ENCODE results near the gene CHAMP1. TPM values are rescaled to one million over a fixed set of nuclear protein-coding genes. Genes with fewer than 3 reads are reported as not detected.

CHAMP1 gene
- polyA plus RNA-seq, 6 donors from 2014 or later: 5.6 to 26.3 (median 17.7) TPM

DNA sequence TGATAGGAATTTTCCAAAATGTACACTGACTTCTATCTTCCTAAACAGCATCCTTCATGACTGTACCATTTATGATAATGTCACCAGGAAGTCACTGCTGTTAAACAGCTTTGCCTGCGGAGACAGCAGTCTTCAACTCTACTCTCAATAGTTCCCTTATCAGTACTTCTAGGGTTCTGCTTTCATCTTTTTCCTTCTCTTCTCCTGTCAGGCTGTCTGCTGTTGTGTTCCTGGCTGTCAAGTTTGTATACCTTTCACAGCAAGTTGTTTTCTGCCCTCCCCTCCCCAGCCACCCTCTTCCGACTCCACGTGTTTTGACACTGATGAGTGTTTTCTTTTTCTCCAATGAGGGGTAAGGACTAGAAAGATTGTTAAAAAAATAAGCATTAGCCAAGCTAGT is 30.7 kb upstream of the CHAMP1 start:
- H3K4me1 Mint-ChIP-seq: peaks cover 31 to 46% (median 32%) of the 10 kb centered on the region in 3 donors
- H3K36me3 Mint-ChIP-seq: peaks cover 13 to 24% of the 10 kb centered on the region in 2 donors
- peak overlapping the region in 1 of 6 donors; percentile 34 for H3K27ac Mint-ChIP-seq
- no peak for ATAC-seq (ENCODE audit: low read depth in 2 of 2)
- H3K9me3 Mint-ChIP-seq: no peaks in the 10 kb centered on the region
- H3K27me3 Mint-ChIP-seq: no peaks in the 10 kb centered on the region
- DNase-seq: no peak
- H3K4me3 Mint-ChIP-seq: peak overlapping the region in 7 of 8 donors; percentile 6 to 81 (median 71)

GRCh38 chr13:114284680-114285079 is 29.6 kb upstream of the CHAMP1 start:
- Mint-ChIP-seq H3K9me3 (no peaks in the 10 kb centered on the region), H3K36me3 (peaks cover 14 to 27% of the 10 kb centered on the region in 2 donors), H3K27ac (peak overlapping the region in 1 of 6 donors; percentile 37), H3K4me3 (peak overlapping the region in 1 of 8 donors; percentile 74), H3K27me3 (no peaks in the 10 kb centered on the region), H3K4me1 (peaks cover 29 to 49% (median 31%) of the 10 kb centered on the region in 3 donors)
- DNase-seq (no peak), ATAC-seq (ENCODE audit: low read depth in 2 of 2) (no peak)

- H3K9me3 Mint-ChIP-seq: no peaks in the 10 kb centered on the region
- peaks cover 23 to 43% (median 28%) of the 10 kb centered on the region in 3 donors for H3K4me1 Mint-ChIP-seq
- no peaks in the 10 kb centered on the region for H3K27me3 Mint-ChIP-seq
- no peak for ATAC-seq (ENCODE audit: low read depth in 2 of 2)
- H3K4me3 Mint-ChIP-seq: peak overlapping the region in 1 of 8 donors; percentile 74
- no peak overlapping the region for H3K27ac Mint-ChIP-seq
- H3K36me3 Mint-ChIP-seq: peaks cover 14 to 27% of the 10 kb centered on the region in 2 donors
- no peak for DNase-seq
Measured at GRCh38 chr13:114285166-114285808, 29.0 kb upstream of the CHAMP1 start.

DNA sequence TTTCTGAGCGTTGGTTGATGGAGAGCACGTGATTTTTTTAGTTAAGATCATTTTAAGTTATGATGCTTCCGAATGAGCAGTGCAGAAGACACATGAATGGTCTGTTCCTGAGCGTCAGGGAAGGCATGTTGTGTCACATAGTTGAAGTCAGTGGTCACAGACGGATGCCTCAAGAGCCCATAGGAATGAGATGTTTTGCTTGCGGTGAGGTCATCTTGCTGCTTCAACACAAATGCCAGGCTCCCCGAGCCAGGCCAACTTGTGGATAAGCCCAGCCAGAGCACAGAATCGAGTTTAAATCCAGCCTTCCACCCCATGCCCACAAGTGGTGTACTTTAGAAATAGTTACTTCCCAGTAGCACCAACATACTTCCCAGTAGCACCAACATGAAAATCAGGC is 27.5 kb upstream of the CHAMP1 start:
- Mint-ChIP-seq H3K36me3 (peaks cover 14 to 33% of the 10 kb centered on the region in 2 donors), H3K4me3 (peak overlapping the region in 1 of 8 donors; percentile 42), H3K27me3 (no peaks in the 10 kb centered on the region), H3K27ac (peak overlapping the region in 1 of 6 donors; percentile 47), H3K9me3 (no peaks in the 10 kb centered on the region), H3K4me1 (peaks cover 17 to 35% (median 22%) of the 10 kb centered on the region in 3 donors)
- DNase-seq (no peak), ATAC-seq (ENCODE audit: low read depth in 2 of 2) (no peak)

DNA sequence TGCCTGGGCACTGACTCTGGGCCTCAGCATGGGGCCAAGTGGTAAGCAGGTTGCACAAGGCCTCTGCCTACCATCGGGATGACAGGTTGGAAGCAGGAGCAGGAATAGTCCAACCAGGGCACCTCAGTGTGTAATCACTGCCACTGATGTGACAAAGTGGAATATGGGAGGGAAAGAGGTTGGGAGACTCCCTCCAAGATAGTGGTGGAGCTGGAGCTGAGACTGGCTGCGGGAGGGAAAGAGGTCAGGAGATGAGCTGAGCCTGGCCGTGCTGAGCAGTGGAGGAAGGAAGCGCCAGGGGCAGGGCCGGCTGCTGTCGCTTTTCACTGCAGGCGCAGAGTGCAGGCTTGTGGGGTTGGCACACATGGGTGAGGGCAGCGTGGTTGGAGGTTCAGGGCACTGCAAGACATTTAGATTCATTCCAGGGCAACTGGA is 26.1 kb upstream of the CHAMP1 start:
- ATAC-seq (ENCODE audit: low read depth in 2 of 2) (no peak), DNase-seq (no peak)
- no peaks in the 10 kb centered on the region for H3K27me3 Mint-ChIP-seq
- H3K9me3 Mint-ChIP-seq: no peaks in the 10 kb centered on the region
- peaks cover 17 to 28% (median 22%) of the 10 kb centered on the region in 3 donors for H3K4me1 Mint-ChIP-seq
- H3K4me3 Mint-ChIP-seq: no peak overlapping the region
- H3K36me3 Mint-ChIP-seq: peaks cover 14 to 38% of the 10 kb centered on the region in 2 donors
- peak overlapping the region in 2 of 6 donors; percentile 44 for H3K27ac Mint-ChIP-seq

DNA sequence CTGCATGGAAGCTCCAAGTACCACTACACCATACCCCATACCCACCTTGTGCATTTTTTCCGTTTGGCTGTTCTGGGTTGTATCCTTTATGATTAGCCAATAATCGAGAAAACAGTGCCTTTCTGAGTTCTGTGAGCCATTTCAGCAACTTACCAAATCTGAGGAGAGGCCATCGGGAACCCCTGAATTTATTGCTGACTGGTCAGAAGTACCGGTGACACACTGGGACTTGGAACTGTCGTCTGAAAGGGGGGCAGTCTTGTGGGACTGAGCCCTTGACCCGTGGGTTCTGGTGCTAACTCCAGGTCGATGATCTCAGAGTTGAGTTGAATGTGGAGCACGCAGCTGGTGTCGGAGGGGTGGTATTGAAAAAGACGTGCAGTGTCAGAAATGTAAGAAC is 17.9 kb upstream of the CHAMP1 start:
- H3K27ac Mint-ChIP-seq: no peak overlapping the region
- H3K9me3 Mint-ChIP-seq: no peaks in the 10 kb centered on the region
- no peak for ATAC-seq (ENCODE audit: low read depth in 2 of 2)
- H3K27me3 Mint-ChIP-seq: no peaks in the 10 kb centered on the region
- no peak overlapping the region for H3K4me3 Mint-ChIP-seq
- peaks cover 9 to 30% of the 10 kb centered on the region in 2 donors for H3K36me3 Mint-ChIP-seq
- H3K4me1 Mint-ChIP-seq: peaks cover 0 to 6% (median 5%) of the 10 kb centered on the region in 3 donors
- DNase-seq: no peak

GRCh38 chr13:114296902-114297301 is 17.4 kb upstream of the CHAMP1 start:
- ATAC-seq (ENCODE audit: low read depth in 2 of 2) (no peak), DNase-seq (no peak)
- Mint-ChIP-seq H3K4me3 (no peak overlapping the region), H3K36me3 (peaks cover 9 to 30% of the 10 kb centered on the region in 2 donors), H3K27me3 (no peaks in the 10 kb centered on the region), H3K27ac (no peak overlapping the region), H3K9me3 (no peaks in the 10 kb centered on the region), H3K4me1 (peaks cover 0 to 8% (median 6%) of the 10 kb centered on the region in 3 donors)

GRCh38 chr13:114298866-114299265 is 15.4 kb upstream of the CHAMP1 start:
- Mint-ChIP-seq H3K9me3 (no peaks in the 10 kb centered on the region), H3K27me3 (no peaks in the 10 kb centered on the region), H3K36me3 (peaks cover 9 to 26% of the 10 kb centered on the region in 2 donors), H3K27ac (peak overlapping the region in 1 of 6 donors; percentile 72), H3K4me3 (no peak overlapping the region), H3K4me1 (peaks cover 0 to 8% (median 6%) of the 10 kb centered on the region in 3 donors)
- no peak for ATAC-seq (ENCODE audit: low read depth in 2 of 2)
- DNase-seq: no peak

DNA sequence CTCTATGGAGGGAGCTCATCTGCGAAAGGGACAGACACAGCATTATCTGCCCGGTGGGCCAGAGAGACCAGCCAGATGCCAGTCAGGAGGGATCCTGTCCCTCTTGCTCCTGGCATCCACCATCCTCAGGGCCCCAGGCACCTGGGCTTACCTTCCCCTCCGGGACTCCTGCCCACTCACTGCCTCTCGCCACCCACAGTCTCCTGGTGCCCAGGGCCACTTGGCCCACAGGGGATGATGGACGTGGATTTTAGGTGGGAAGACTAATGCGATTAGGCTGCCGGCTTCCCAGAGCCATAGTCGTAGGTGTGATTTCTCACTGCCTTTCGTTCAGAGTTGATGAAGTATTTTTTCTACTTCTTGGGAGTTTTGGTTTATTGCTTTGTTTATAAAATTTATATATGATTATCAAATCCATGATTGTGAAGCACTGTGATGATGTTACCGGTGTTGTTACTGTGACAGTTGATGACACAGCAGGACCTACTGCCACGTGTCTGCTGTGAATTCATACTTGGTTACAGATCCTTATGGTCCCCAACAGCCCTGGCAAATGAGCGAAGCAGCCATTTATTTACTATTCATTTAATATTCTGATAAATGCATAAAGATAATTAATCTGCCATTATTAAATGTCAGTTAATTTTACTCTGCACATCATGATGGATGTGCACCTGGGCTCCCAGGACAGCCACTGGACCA is 14.5 kb upstream of the CHAMP1 start:
- no peak for ATAC-seq (ENCODE audit: low read depth in 2 of 2)
- H3K36me3 Mint-ChIP-seq: peaks cover 9 to 26% of the 10 kb centered on the region in 2 donors
- H3K9me3 Mint-ChIP-seq: no peaks in the 10 kb centered on the region
- DNase-seq: no peak
- peak overlapping the region in 1 of 6 donors; percentile 48 for H3K27ac Mint-ChIP-seq
- peaks cover 0 to 8% (median 6%) of the 10 kb centered on the region in 3 donors for H3K4me1 Mint-ChIP-seq
- H3K4me3 Mint-ChIP-seq: no peak overlapping the region
- no peaks in the 10 kb centered on the region for H3K27me3 Mint-ChIP-seq

DNA sequence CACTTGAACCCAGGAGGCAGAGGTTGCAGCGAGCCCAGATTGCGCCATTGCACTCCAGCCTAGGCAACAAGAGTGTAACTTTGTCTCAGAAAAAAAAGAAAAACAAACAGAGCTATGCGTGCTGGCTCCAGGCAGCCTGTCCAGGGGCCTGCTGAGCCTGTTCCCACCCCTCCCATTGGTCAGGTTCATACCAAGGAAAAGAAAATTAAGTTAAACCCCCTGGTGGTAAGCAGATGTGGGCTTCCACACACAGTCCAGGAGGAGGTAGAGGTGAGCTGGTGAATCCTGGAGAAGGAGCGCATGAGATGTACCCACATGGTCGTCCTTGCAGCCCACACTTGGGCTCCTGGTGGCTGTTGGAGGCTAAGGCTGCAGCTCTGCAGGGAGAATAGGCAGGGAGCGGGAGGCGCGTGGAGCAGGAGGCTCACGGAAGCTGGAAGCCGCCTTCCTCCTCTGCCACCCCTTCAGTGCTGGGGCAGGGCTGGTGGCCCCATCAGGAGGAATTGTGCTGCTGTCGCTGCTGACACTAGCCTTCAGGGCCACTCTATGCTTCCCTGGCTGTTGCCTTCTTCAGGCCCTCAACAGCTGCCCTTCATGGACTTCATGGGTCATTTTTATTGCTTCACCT is 10.5 kb upstream of the CHAMP1 start:
- no peak for DNase-seq
- peaks cover 13 to 17% of the 10 kb centered on the region in 2 donors for H3K36me3 Mint-ChIP-seq
- H3K4me1 Mint-ChIP-seq: peaks cover 0 to 3% (median 0%) of the 10 kb centered on the region in 3 donors
- ATAC-seq (ENCODE audit: low read depth in 2 of 2): no peak
- H3K27me3 Mint-ChIP-seq: no peaks in the 10 kb centered on the region
- H3K4me3 Mint-ChIP-seq: no peak overlapping the region
- H3K9me3 Mint-ChIP-seq: no peaks in the 10 kb centered on the region
- H3K27ac Mint-ChIP-seq: peak overlapping the region in 1 of 6 donors; percentile 85

DNA sequence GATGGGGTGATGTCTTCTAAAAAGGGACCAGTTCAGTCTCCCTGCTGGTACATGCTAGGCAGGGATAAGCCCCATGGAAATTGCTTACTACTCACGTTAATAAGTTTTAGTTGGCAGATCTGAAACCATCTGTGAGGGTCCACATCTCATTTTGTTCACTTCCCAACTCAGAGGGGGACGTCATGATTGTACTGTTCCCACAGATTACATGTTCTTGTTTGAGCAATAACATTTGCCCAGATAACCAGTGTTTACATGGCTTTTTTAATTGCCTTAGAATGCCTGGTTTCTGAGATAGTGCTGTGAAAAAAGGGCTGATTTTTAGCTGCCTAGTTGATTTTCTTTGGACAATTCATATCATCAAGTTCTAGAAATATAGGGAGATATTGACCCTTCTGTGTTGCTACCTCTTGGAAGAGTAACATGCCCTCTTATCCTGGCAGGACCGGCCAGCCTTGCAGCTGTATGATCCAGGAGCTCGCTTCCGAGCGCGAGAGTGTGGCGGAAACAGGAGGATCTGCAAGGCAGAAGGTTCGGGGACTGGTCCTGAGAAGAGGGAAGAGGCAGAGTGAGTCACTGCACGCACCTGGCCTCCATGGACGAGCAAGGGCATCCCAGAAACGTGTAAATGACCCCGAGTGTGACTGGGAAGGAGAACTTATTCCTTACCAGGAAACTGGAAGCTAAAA is 9.8 kb upstream of the CHAMP1 start:
- H3K4me3 Mint-ChIP-seq: peak overlapping the region in 1 of 8 donors; percentile 22
- H3K27ac Mint-ChIP-seq: no peak overlapping the region
- ATAC-seq (ENCODE audit: low read depth in 2 of 2) (no peak), DNase-seq (no peak)
- peaks cover 7 to 10% of the 10 kb centered on the region in 2 donors for H3K36me3 Mint-ChIP-seq
- H3K27me3 Mint-ChIP-seq: no peaks in the 10 kb centered on the region
- peaks cover 0 to 3% (median 0%) of the 10 kb centered on the region in 3 donors for H3K4me1 Mint-ChIP-seq
- H3K9me3 Mint-ChIP-seq: no peaks in the 10 kb centered on the region

- Mint-ChIP-seq H3K27ac (peak overlapping the region in 2 of 6 donors; percentile 19 to 52), H3K36me3 (peaks cover 0 to 7% of the 10 kb centered on the region in 2 donors), H3K4me1 (peaks cover 12 to 14% (median 13%) of the 10 kb centered on the region in 3 donors), H3K9me3 (no peaks in the 10 kb centered on the region), H3K4me3 (peak overlapping the region in 1 of 8 donors; percentile 12), H3K27me3 (no peaks in the 10 kb centered on the region)
- DNase-seq (no peak), ATAC-seq (ENCODE audit: low read depth in 2 of 2) (no peak)
Measured at GRCh38 chr13:114309086-114309485, 5.2 kb upstream of the CHAMP1 start.

GRCh38 chr13:114309806-114310410 is 4.4 kb upstream of the CHAMP1 start:
- Mint-ChIP-seq H3K36me3 (peaks cover 0 to 7% of the 10 kb centered on the region in 2 donors), H3K9me3 (no peaks in the 10 kb centered on the region), H3K27me3 (no peaks in the 10 kb centered on the region), H3K4me1 (peaks cover 15 to 16% (median 15%) of the 10 kb centered on the region in 3 donors), H3K4me3 (no peak overlapping the region), H3K27ac (peak overlapping the region in 1 of 6 donors; percentile 44)
- DNase-seq (no peak), ATAC-seq (ENCODE audit: low read depth in 2 of 2) (no peak)

Data from naive B cell (primary cell).